AG20443 (cell line): ENCODE data around the gene HYDIN.

Experiments used
- DNase-seq: peaks from one replicate; pipeline ENCODE4 v3.0.0; 2012; ENCODE audit warnings: low spot score, mixed read lengths

HYDIN gene

GRCh38 chr16:70786020-70786755 lies 444.3 kb downstream of the HYDIN start:
- no peak for DNase-seq

GRCh38 chr16:70784692-70785555 lies 445.6 kb downstream of the HYDIN start:
- DNase-seq, result no peak

- DNase-seq, result no peak
Measured at GRCh38 chr16:70782237-70782636, 448.3 kb downstream of the HYDIN start.

- no peak for DNase-seq
Measured at GRCh38 chr16:70781800-70782199, 448.7 kb downstream of the HYDIN start.

- DNase-seq, result no peak
Measured at GRCh38 chr16:70780546-70780945, 450.0 kb downstream of the HYDIN start.

GRCh38 chr16:70779361-70779760 lies 451.2 kb downstream of the HYDIN start:
- DNase-seq, result no peak

GRCh38 chr16:70778901-70779309 lies 451.6 kb downstream of the HYDIN start:
- peak; percentile 92 for DNase-seq

- no peak for DNase-seq
Measured at GRCh38 chr16:70777973-70778406, 452.5 kb downstream of the HYDIN start.

- DNase-seq, result no peak
Measured at GRCh38 chr16:70777496-70777895, 453.0 kb downstream of the HYDIN start.

GRCh38 chr16:70775399-70775798 lies 455.1 kb downstream of the HYDIN start:
- DNase-seq, result no peak

GRCh38 chr16:70774261-70774660 lies 456.3 kb downstream of the HYDIN start:
- DNase-seq, result no peak

GRCh38 chr16:70772493-70772892 lies 458.0 kb downstream of the HYDIN start:
- DNase-seq, result no peak

GRCh38 chr16:70770626-70771552 lies 459.6 kb downstream of the HYDIN start:
- DNase-seq, result peak; percentile 79

- no peak for DNase-seq
Measured at GRCh38 chr16:70770291-70770625, 460.3 kb downstream of the HYDIN start.

- DNase-seq, result no peak
Measured at GRCh38 chr16:70769761-70770160, 460.8 kb downstream of the HYDIN start.

- no peak for DNase-seq
Measured at GRCh38 chr16:70769131-70769530, 461.4 kb downstream of the HYDIN start.

GRCh38 chr16:70768203-70768580 lies 462.3 kb downstream of the HYDIN start:
- peak; percentile 55 for DNase-seq

GRCh38 chr16:70767377-70768202 lies 462.9 kb downstream of the HYDIN start:
- DNase-seq, result no peak

- no peak for DNase-seq
Measured at GRCh38 chr16:70766658-70767057, 463.9 kb downstream of the HYDIN start.

GRCh38 chr16:70766176-70766575 lies 464.3 kb downstream of the HYDIN start:
- DNase-seq, result no peak

- no peak for DNase-seq
Measured at GRCh38 chr16:70765491-70765890, 465.0 kb downstream of the HYDIN start.
